Common myeloid progenitor, CD34-positive (primary cell): Measurements from ENCODE around the gene GPR171.

Source experiments
- CTCF ChIA-PET: fragments of 350-600 bp; sonication (Branson Sonifier 250); formaldehyde crosslinking; loops from one replicate; lab custom pipeline; 2021; ENCODE audit warnings: antibody characterized with exemption; lab: Charles Lee
- POLR2A ChIA-PET: fragments of 350-600 bp; sonication (Branson Sonifier 250); formaldehyde crosslinking; loops from one replicate; lab custom pipeline; 2021; ENCODE audit warnings: antibody characterized with exemption; lab: Charles Lee
- DNase-seq, 3 donors: peaks; one replicate each; pipeline versions ENCODE4 v3.0.0 to v3.0.0-alpha.2; 2013
- H3K27ac ChIP-seq, 2 experiments: 1 replicate in 1 of 2; 2 replicates in 1 of 2; pipeline ENCODE4 v1.7.0; 2013; ENCODE audit warnings: inconsistent platforms in 2 of 2, low read length in 2 of 2, mild to moderate bottlenecking in 2 of 2, low read depth in 1 of 2, moderate library complexity in 1 of 2; ENCODE audit not compliant: severe bottlenecking in 2 of 2, insufficient read depth in 1 of 2, poor library complexity in 1 of 2
- H3K27me3 ChIP-seq, 5 experiments: replicated peaks in 2 of 5; 1 replicate in 3 of 5; 2 replicates in 2 of 5; pipeline versions ENCODE4 v1.6.1 to v1.7.0; 2013; ENCODE audit warnings: low read length in 4 of 5, mild to moderate bottlenecking in 2 of 5, moderate library complexity in 2 of 5, inconsistent platforms in 1 of 5; ENCODE audit not compliant: insufficient read depth in 5 of 5, control insufficient read depth in 4 of 5
- H3K36me3 ChIP-seq, 4 experiments: 1 replicate in 2 of 4; 2 replicates in 2 of 4; pipeline versions ENCODE4 v1.6.1 to v1.7.0; 2013; ENCODE audit warnings: low read length in 3 of 4, control low read depth in 1 of 4, mild to moderate bottlenecking in 1 of 4; ENCODE audit not compliant: control insufficient read depth in 4 of 4, insufficient read depth in 4 of 4
- H3K4me1 ChIP-seq, 4 experiments: 1 replicate in 3 of 4; 2 replicates in 1 of 4; pipeline versions ENCODE4 v1.6.1 to v1.7.1; 2013; ENCODE audit warnings: low read length in 3 of 4, mild to moderate bottlenecking in 3 of 4, control low read depth in 1 of 4, inconsistent platforms in 1 of 4, moderate library complexity in 1 of 4; ENCODE audit not compliant: control insufficient read depth in 4 of 4, insufficient read depth in 4 of 4; ENCODE audit errors: control extremely low read depth in 1 of 4
- H3K4me3 ChIP-seq, 7 experiments: 1 replicate in 4 of 7; 2 replicates in 3 of 7; pipeline versions ENCODE4 v1.5.1 to v1.7.0; 2013; ENCODE audit warnings: mild to moderate bottlenecking in 7 of 7, low read length in 6 of 7, moderate library complexity in 6 of 7, inconsistent platforms in 2 of 7, low read depth in 2 of 7, control low read depth in 1 of 7; ENCODE audit not compliant: insufficient read depth in 4 of 7, control insufficient read depth in 1 of 7; ENCODE audit errors: extremely low read depth in 1 of 7
- H3K9me3 ChIP-seq, 5 experiments: 1 replicate in 4 of 5; 2 replicates in 1 of 5; pipeline versions ENCODE4 v1.6.1 to v1.7.1; 2013; ENCODE audit warnings: low read length in 4 of 5, mild to moderate bottlenecking in 2 of 5, inconsistent platforms in 1 of 5, low read depth in 1 of 5, moderate library complexity in 1 of 5; ENCODE audit not compliant: control insufficient read depth in 4 of 5, insufficient read depth in 2 of 5; ENCODE audit errors: control extremely low read depth in 1 of 5
- WGBS: methylation state at CpG from one replicate; pipeline ENCODE4 v1.1.5; 2013; ENCODE audit not compliant: insufficient coverage; 5-methylcytosine and 5-hydroxymethylcytosine counted together

GPR171 gene

DNA sequence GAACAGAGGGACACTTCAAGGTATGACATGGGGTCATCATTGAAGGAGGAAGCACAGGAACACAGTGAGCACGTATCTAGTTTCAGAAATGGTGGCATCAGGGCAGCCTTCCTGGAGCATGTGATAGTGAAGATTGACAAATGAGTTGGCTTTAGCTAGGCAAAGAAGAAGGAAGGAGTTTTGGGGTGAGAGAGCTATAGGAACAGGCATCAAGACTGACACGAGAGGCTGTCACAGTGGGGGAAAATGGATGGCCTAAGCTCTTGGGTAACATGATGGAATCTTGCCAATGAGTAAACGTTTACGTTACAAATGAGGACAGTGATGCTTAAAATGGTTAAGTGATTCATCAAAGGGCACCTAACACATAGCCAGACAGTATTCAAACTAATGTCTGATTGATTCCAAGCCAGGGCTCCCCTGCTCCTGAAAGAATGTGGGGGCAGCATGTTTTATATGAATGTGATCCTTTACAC, 23.1 kb upstream of the GPR171 start:
- H3K9me3 ChIP-seq, result peaks cover 0 to 3% (median 0%) of the 10 kb centered on the region in 5 experiments
- DNase-seq, result peak in 2 of 3 donors; percentile 34 to 40
- no peak overlapping the region for H3K27ac ChIP-seq
- H3K36me3 ChIP-seq, result peaks cover 0 to 21% (median 3%) of the 10 kb centered on the region in 4 experiments
- 64% methylated on average over 2 of the region's 4 CpGs for WGBS
- H3K4me1 ChIP-seq, result peaks cover 9 to 48% (median 28%) of the 10 kb centered on the region in 4 experiments
- H3K4me3 ChIP-seq, result no peak overlapping the region
- H3K27me3 ChIP-seq, result no peaks in the 10 kb centered on the region
- CTCF ChIA-PET, result interaction anchor here (0.7 to 13.9 kb wide), 12 partner anchors 9 to 612 kb away, joined by 3 to 227 read pairs (median 12); partner anchors contain the start of gene P2RY14
- POLR2A ChIA-PET, result no interaction called here

DNA sequence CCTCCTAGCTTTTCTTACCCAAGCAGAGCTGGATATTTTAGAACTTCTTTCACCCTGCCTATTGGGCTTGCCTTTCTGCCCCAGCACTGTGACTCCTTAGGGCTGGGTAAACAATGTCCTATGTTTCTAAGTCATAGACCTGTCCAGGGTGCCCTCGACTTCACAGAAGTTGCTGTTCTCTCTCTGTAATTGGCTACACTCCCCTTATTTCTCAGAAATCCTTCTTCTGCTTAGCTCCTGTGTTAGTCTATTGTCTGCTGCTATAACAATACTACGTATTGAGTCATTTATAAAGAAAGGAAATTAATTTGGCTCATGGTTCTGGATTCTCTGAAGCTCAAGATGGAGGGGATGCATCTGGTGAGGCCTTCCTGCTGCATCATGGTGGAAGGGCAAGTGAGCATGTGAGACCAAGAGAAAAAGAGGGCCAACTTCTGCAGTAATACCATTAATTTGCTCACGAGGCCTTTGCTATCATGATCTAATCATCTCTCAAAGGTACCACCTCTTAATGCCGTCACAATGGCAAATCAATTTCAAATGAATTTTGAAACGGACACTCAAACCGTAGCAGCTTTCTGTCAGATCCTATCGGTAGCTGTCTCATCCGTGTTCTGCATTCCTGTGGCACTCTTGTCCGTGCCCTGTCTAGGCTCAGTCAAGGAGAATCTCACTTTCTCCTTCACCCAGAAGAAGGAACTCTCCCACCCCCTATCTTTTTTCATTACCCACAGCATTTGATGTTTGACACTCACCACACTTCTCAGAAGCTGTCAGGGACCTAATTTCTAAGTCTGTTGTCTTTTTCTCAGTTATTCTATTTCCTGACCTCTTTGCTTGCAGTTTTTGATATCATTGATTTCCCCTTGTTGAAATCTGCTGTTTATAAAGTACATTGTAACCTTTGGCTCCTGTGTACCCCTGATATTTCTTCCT, 22.3 kb upstream of the GPR171 start:
- Histone ChIP-seq H3K9me3 (peaks cover 0 to 3% (median 0%) of the 10 kb centered on the region in 5 experiments), H3K4me1 (peaks cover 6 to 41% (median 24%) of the 10 kb centered on the region in 4 experiments), H3K36me3 (peaks cover 0 to 28% (median 5%) of the 10 kb centered on the region in 4 experiments), H3K4me3 (no peak overlapping the region), H3K27me3 (no peaks in the 10 kb centered on the region), H3K27ac (no peak overlapping the region)
- DNase-seq, result peak in 2 of 3 donors; percentile 38 to 71
- 90% methylated on average over 7 of the region's 9 CpGs for WGBS
- POLR2A ChIA-PET, result interaction anchor here (0.6 kb wide), 1 partner anchor 53 kb away, joined by 3 read pairs; no protein-coding TSS in a partner anchor
- CTCF ChIA-PET, result interaction anchor here (0.9 to 13.9 kb wide), 13 partner anchors 8 to 613 kb away, joined by 3 to 227 read pairs (median 7); partner anchors contain the start of gene P2RY14

DNA sequence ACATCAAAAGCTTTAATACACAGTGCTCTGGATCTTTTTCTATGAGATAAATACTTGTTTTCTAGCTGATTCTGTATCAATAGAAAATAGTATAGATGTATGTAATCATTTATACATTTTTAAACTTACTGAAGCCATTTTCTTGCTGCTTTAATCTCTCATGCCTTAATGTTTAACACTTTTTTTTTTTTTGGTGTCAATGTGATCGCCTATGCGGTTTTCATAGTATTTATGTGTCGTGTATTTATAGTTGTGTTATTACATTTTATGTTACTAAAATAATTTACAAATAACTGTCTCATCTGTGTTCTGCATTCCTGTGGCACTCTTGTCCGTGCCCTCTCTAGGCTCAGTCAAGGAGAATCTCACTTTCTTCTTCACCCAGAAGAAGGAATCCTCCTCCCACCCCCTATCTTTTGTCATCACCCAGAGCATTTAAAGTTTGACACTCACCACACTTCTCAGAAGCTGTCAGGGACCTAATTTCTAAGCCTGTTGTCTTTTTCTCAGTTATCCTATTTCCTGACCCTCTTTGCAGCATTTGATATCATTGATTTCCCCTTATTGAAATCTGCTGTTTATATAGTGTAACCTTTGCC, 21.4 kb upstream of the GPR171 start:
- Histone ChIP-seq H3K4me1 (peaks cover 5 to 37% (median 20%) of the 10 kb centered on the region in 4 experiments), H3K9me3 (peaks cover 0 to 3% (median 0%) of the 10 kb centered on the region in 5 experiments), H3K27ac (no peak overlapping the region), H3K36me3 (peaks cover 0 to 31% (median 5%) of the 10 kb centered on the region in 4 experiments), H3K4me3 (no peak overlapping the region), H3K27me3 (no peaks in the 10 kb centered on the region)
- no peak for DNase-seq
- WGBS, result no CpG with 5 or more reads among the region's 4 CpGs
- POLR2A ChIA-PET, result interaction anchor here (0.5 kb wide), 1 partner anchor 50 kb away, joined by 3 read pairs; no protein-coding TSS in a partner anchor
- CTCF ChIA-PET, result interaction anchor here (0.7 to 13.9 kb wide), 10 partner anchors 7 to 242 kb away, joined by 3 to 227 read pairs (median 5); partner anchors contain the start of gene P2RY14

DNA sequence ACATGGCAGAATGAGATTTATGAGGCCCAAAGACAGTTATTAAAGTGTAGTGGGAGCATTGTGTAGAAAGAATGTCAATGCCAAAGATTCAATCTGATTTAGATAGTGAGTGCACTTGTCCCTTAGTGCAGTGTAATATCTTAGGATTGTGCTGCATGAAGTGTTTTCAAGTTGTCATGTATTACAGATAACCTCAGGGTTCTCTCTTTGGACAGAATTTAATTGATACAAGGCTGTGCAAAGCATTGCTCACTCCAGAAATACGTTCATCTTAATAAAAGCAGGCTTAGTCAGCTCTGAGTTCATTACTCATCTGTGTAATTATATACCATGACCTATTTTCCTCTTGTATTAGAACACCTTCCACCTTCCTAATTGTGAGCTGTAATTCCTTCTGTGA, 16.0 kb upstream of the GPR171 start:
- H3K9me3 ChIP-seq, result peaks cover 0 to 3% (median 0%) of the 10 kb centered on the region in 5 experiments
- no peaks in the 10 kb centered on the region for H3K27me3 ChIP-seq
- H3K36me3 ChIP-seq, result peaks cover 0 to 28% (median 5%) of the 10 kb centered on the region in 4 experiments
- CTCF ChIA-PET, result interaction anchor here (0.7 to 4.6 kb wide), 4 partner anchors 9 to 375 kb away, joined by 3 to 29 read pairs (median 5); no protein-coding TSS in a partner anchor
- POLR2A ChIA-PET, result interaction anchor here (1.0 kb wide), 1 partner anchor 21 kb away, joined by 3 read pairs; no protein-coding TSS in a partner anchor
- no peak overlapping the region for H3K27ac ChIP-seq
- no peak for DNase-seq
- peaks cover 0 to 5% (median 0%) of the 10 kb centered on the region in 4 experiments for H3K4me1 ChIP-seq
- no peak overlapping the region for H3K4me3 ChIP-seq
- WGBS, result no CpG with 5 or more reads among the region's 1 CpG

DNA sequence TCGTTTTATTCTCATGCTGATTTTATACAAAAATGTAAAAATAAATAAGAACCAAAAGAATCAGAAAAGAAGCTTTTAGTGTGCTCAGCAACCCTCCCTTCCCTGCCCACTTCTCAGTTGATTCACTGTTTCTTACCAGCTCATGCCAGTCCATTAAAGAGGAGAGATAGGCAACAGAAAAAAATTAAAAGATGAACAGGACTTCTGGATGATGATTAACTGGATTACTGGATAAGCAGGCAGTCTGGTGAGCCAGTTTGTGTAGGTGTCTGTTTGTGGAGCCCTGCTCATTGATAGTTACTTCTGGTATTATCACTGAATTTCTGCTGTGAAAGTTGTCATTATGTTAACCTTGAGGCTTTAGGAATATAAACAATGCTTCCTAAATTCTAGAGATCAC, 15.1 kb upstream of the GPR171 start:
- WGBS, result no CpG with 5 or more reads among the region's 1 CpG
- H3K36me3 ChIP-seq, result peaks cover 0 to 35% (median 6%) of the 10 kb centered on the region in 4 experiments
- DNase-seq, result no peak
- ChIA-PET POLR2A (interaction anchor here (0.6 kb wide), 1 partner anchor 98 kb away, joined by 3 read pairs; the partner anchor contains the start of gene GPR87), CTCF (interaction anchor here (0.8 to 4.6 kb wide), 2 partner anchors 11 to 61 kb away, joined by 3 to 29 read pairs; no protein-coding TSS in a partner anchor)
- H3K27me3 ChIP-seq, result no peaks in the 10 kb centered on the region
- H3K4me3 ChIP-seq, result no peak overlapping the region
- H3K27ac ChIP-seq, result no peak overlapping the region
- H3K4me1 ChIP-seq, result peaks cover 0 to 5% (median 0%) of the 10 kb centered on the region in 4 experiments
- peaks cover 0 to 3% (median 0%) of the 10 kb centered on the region in 5 experiments for H3K9me3 ChIP-seq
